ENCODE measurements around the gene DCTD. TPM values are rescaled to one million over a fixed set of nuclear protein-coding genes. Genes with fewer than 3 reads are reported as not detected.

Gene DCTD
- total and polyA plus RNA-seq, 2 donors (not counting 1 experiment from before 2014, with no cell fraction given): 88.8 to 182 TPM

DNA sequence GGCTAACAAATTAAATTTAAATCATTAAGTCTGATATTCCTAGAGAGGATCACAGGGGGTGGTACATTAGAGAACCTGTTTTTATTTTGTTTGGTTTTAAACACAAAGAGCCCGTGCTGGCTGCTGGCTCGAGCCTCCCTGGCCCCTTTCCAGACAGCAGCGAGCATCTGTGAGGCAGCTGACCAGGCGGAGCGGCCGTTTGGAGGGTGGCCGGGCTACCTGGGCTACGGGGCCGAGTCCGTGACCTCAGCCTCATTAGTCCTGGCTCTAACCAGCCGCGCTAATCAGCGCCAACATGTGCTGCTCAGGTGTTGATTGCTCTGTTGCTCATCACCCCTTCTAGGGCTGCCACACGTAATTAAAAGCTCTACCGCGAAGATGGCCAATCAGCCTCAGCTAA lies 35.3 kb downstream of the DCTD start:
- no peak overlapping the region for H3K4me2 ChIP-seq (ENCODE audit: extremely low read depth, insufficient read depth, low read length)
- H3K27me3 ChIP-seq (ENCODE audit: control insufficient read depth, insufficient read depth, low read length): no peaks in the 10 kb centered on the region
- H3K36me3 ChIP-seq (ENCODE audit: control insufficient read depth, insufficient read depth, low read length): peaks cover 9% of the 10 kb centered on the region
- no peak overlapping the region for H3K4me3 ChIP-seq (replicated peaks in 1 of 4; ENCODE audit: control extremely low read depth in 1 of 4, insufficient read depth in 1 of 4, low read depth in 3 of 4, low read length in 4 of 4)
- no peak overlapping the region for H3K9ac ChIP-seq (ENCODE audit: insufficient read depth, low read length)
- TF ChIP-seq, protein P1, sequence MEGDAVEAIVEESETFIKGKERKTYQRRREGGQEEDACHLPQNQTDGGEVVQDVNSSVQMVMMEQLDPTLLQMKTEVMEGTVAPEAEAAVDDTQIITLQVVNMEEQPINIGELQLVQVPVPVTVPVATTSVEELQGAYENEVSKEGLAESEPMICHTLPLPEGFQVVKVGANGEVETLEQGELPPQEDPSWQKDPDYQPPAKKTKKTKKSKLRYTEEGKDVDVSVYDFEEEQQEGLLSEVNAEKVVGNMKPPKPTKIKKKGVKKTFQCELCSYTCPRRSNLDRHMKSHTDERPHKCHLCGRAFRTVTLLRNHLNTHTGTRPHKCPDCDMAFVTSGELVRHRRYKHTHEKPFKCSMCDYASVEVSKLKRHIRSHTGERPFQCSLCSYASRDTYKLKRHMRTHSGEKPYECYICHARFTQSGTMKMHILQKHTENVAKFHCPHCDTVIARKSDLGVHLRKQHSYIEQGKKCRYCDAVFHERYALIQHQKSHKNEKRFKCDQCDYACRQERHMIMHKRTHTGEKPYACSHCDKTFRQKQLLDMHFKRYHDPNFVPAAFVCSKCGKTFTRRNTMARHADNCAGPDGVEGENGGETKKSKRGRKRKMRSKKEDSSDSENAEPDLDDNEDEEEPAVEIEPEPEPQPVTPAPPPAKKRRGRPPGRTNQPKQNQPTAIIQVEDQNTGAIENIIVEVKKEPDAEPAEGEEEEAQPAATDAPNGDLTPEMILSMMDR (conservative IDR thresholded peaks at IDR 0.05 in 1 of 2, IDR thresholded peaks at IDR 0.05 in 1 of 2; ENCODE audit: low read depth in 1 of 2, low read length in 2 of 2): no peak
- no peak for TF ChIP-seq EZH2 (IDR thresholded peaks at IDR 0.05; ENCODE audit: low read length, missing control alignments)
- no peaks in the 10 kb centered on the region for H3K9me3 ChIP-seq (ENCODE audit: control insufficient read depth, insufficient read depth, low read depth, low read length)
- H2AFZ ChIP-seq (ENCODE audit: low read length): no peak overlapping the region
- H3K4me1 ChIP-seq (ENCODE audit: control insufficient read depth, extremely low read depth, insufficient read depth, low read length): no peaks in the 10 kb centered on the region
- H3K79me2 ChIP-seq (ENCODE audit: control insufficient read depth, insufficient read depth, low read length): no peaks in the 10 kb centered on the region
- H3K27ac ChIP-seq (ENCODE audit: insufficient read depth, low read length): no peak overlapping the region
- no peaks in the 10 kb centered on the region for H4K20me1 ChIP-seq (ENCODE audit: control insufficient read depth, extremely low read depth, insufficient read depth, low read length)
- DNase-seq (ENCODE audit: low read depth in 2 of 2): peak in 1 of 2 donors; percentile 21

GRCh38 chr4:182880387-182881356 lies 36.5 kb downstream of the DCTD start:
- H3K9ac ChIP-seq (ENCODE audit: insufficient read depth, low read length): no peak overlapping the region
- H3K4me3 ChIP-seq (replicated peaks in 1 of 4; ENCODE audit: control extremely low read depth in 1 of 4, insufficient read depth in 1 of 4, low read depth in 3 of 4, low read length in 4 of 4): no peak overlapping the region
- peak overlapping the region; percentile 15 for H3K4me2 ChIP-seq (ENCODE audit: extremely low read depth, insufficient read depth, low read length)
- H3K27ac ChIP-seq (ENCODE audit: insufficient read depth, low read length): no peak overlapping the region
- no peaks in the 10 kb centered on the region for H4K20me1 ChIP-seq (ENCODE audit: control insufficient read depth, extremely low read depth, insufficient read depth, low read length)
- peak; percentile 21 to 64 for DNase-seq (ENCODE audit: low read depth in 2 of 2)
- peaks cover 5% of the 10 kb centered on the region for H3K36me3 ChIP-seq (ENCODE audit: control insufficient read depth, insufficient read depth, low read length)
- no peaks in the 10 kb centered on the region for H3K4me1 ChIP-seq (ENCODE audit: control insufficient read depth, extremely low read depth, insufficient read depth, low read length)
- TF ChIP-seq EZH2 (IDR thresholded peaks at IDR 0.05; ENCODE audit: low read length, missing control alignments): no peak
- TF ChIP-seq, protein P1 (conservative IDR thresholded peaks at IDR 0.05 in 1 of 2, IDR thresholded peaks at IDR 0.05 in 1 of 2; ENCODE audit: low read depth in 1 of 2, low read length in 2 of 2): no peak
- no peaks in the 10 kb centered on the region for H3K27me3 ChIP-seq (ENCODE audit: control insufficient read depth, insufficient read depth, low read length)
- H3K79me2 ChIP-seq (ENCODE audit: control insufficient read depth, insufficient read depth, low read length): no peaks in the 10 kb centered on the region
- H3K9me3 ChIP-seq (ENCODE audit: control insufficient read depth, insufficient read depth, low read depth, low read length): no peaks in the 10 kb centered on the region
- no peak overlapping the region for H2AFZ ChIP-seq (ENCODE audit: low read length)

GRCh38 chr4:182879913-182880312 lies 37.3 kb downstream of the DCTD start:
- Histone ChIP-seq H2AFZ (ENCODE audit: low read length) (no peak overlapping the region), H3K79me2 (ENCODE audit: control insufficient read depth, insufficient read depth, low read length) (no peaks in the 10 kb centered on the region), H3K9me3 (ENCODE audit: control insufficient read depth, insufficient read depth, low read depth, low read length) (no peaks in the 10 kb centered on the region), H3K36me3 (ENCODE audit: control insufficient read depth, insufficient read depth, low read length) (peaks cover 5% of the 10 kb centered on the region), H3K4me3 (replicated peaks in 1 of 4; ENCODE audit: control extremely low read depth in 1 of 4, insufficient read depth in 1 of 4, low read depth in 3 of 4, low read length in 4 of 4) (no peak overlapping the region), H3K4me1 (ENCODE audit: control insufficient read depth, extremely low read depth, insufficient read depth, low read length) (no peaks in the 10 kb centered on the region), H3K27ac (ENCODE audit: insufficient read depth, low read length) (no peak overlapping the region), H3K27me3 (ENCODE audit: control insufficient read depth, insufficient read depth, low read length) (no peaks in the 10 kb centered on the region), H3K9ac (ENCODE audit: insufficient read depth, low read length) (no peak overlapping the region), H3K4me2 (ENCODE audit: extremely low read depth, insufficient read depth, low read length) (no peak overlapping the region), H4K20me1 (ENCODE audit: control insufficient read depth, extremely low read depth, insufficient read depth, low read length) (no peaks in the 10 kb centered on the region)
- no peak for TF ChIP-seq EZH2 (IDR thresholded peaks at IDR 0.05; ENCODE audit: low read length, missing control alignments)
- TF ChIP-seq, protein P1 (conservative IDR thresholded peaks at IDR 0.05 in 1 of 2, IDR thresholded peaks at IDR 0.05 in 1 of 2; ENCODE audit: low read depth in 1 of 2, low read length in 2 of 2): no peak
- DNase-seq (ENCODE audit: low read depth in 2 of 2): no peak

Data from fibroblast of lung (primary cell).